ENCODE data around the gene GLRX.
A peak's percentile ranks its signal among the peaks of the same experiment; 100 is the strongest.
"Not testable (repeated sequence)": the region's sequence is repeated elsewhere in the genome, so short reads cannot be mapped to it uniquely, and the experiment has no call there.

Gene GLRX

DNA sequence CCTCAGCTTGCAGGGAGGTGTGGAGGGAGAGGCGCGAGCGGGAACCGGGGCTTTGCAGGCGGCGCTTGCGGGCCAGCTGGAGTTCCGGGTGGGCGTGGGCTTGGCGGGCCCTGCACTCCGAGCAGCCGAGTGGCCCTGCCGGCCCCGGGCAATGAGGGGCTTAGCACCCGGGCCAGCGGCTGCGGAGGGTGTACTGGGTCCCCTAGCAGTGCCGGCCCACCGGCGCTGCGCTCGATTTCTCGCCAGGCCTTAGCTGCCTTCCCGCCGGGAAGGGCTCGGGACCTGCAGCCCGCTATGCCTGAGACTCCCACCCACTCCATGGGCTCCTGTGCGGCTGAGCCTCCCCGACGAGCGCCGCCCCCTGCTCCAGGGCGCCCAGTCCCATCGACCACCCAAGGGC is 28.6 kb upstream of the GLRX start:
- DNase-seq: not testable (repeated sequence)

DNA sequence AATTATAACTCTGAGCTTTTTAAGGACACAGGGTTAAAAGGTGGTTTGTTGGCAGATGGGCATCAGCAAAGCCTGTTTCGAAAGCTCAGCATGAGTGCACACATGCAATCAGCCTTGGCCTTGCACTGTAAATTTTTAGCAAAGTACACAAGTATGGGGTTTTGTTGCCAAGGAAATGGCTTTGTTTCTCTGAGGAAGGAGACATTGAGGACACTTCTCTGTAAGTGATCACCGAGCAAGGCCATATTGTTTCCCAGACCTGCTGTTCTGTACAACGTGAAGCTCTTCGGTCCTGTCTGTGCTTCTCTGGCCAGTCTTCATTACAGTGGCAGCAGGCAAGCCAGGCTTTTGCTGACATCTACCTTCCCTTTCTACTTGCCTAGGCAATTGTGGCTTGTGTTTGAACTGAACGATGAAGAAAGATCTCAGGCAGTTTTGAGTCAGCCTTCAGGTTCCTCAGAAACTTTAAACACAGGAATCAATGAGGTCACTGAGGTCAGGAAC is 27.9 kb upstream of the GLRX start:
- no peak for DNase-seq

DNA sequence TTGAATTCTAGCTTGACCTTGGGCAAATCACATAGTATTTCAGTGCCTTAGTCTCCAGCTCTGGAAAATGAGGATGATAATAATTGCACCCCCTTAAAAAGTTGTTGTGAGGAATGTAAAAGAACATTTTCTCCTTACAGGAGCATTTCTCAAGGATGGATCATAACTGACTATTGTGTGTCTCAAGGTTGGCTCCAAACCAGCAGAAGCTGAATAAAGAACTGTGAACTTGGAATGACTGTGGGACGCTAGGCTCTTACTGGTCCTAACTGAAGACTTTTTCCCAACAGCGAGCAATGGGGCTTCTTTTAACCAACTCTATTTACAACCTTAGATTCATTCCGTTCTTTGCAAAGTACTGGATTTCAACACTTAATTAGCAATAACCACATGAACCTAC is 26.2 kb upstream of the GLRX start:
- DNase-seq: no peak

DNA sequence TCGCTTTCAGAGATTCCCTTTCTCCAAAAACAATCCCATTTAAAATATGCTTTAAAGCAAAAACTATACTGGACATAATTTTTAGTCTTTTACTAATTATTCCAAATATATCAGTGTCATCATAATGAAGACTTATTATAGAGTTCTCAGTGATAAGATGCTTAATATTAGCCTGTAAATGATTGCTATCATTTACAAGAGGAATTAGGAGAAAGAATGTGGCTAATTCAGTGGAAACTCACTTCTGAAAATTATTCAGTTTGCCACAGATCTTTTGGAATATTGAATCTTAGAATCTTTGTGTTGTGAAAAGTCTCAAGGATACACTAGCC is 24.7 kb upstream of the GLRX start:
- no peak for DNase-seq

DNA sequence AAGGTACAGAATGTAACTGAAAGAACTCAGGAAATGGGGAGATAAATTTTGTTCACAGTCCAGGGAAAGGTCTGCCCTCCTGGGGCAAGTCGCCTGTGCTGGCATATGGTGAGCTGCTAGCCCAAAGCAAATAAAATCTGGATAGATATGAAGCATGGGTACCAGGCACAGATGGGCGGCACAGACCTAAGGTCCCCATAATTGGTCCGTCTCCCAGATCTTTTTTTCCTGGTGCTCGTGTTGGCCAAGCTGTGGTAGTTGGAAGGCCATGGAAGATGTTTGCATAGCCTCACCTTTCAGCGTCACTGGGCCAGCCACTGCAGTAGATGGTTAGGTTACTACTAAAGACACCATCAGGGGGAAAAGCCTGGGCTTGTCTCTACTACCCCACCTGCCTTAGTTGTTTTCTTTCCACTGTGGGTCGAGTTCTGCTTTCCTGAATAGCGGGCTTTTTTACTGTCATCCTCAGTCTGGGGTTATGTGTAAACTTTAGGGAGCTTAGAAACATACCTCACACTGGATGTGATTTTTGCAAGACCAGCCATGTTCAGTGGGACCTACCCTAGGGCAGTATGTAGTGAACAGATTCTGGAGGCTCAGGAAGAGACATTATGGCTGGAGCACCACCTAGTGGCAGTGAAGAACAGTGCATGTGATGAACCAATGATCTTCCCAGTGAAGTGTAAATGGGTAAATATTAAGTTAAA is 24.2 kb upstream of the GLRX start:
- peak; percentile 3 for DNase-seq

DNA sequence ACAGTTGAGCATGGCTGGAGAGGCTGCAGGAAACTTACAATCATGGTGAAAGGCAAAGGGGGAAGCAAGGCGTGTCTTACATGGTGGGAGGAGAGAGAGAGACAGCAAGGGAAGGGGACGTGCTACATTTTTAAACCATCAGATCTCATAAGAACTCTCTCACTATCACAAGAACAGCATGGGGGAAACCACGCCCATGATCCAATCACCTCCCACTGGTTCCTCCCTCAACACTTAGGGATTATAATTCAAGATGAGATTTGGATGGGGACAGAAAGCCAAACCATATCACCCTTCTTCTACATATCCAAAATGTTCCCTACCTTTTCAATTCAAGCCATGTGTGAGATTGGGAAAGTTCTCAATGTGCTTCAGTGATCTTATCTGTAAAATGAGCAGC is 22.9 kb upstream of the GLRX start:
- DNase-seq: no peak

DNA sequence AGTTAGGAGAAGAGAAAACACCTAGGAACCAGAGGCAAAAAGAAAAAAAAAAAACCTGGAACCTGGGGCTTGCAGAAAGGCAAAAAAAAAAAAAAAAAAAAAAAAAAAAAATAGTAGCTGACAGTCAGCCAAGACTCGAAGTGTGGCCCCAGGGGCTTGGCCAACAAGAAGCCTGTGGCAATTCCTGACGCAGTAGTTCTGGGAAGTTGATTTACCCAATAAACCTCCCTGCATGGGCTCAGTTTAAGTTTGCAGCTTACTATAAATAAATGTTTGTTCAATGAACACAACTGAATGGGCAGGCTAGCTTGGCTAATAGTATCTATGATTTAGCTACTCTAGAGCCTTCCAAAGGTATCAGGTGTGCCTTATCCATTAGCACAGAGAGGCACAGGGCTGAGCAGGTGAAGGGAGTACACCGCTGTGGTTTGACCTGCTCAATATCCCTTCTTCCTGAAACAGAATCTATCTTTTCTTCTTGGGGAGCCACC is 21.3 kb upstream of the GLRX start:
- no peak for DNase-seq

DNA sequence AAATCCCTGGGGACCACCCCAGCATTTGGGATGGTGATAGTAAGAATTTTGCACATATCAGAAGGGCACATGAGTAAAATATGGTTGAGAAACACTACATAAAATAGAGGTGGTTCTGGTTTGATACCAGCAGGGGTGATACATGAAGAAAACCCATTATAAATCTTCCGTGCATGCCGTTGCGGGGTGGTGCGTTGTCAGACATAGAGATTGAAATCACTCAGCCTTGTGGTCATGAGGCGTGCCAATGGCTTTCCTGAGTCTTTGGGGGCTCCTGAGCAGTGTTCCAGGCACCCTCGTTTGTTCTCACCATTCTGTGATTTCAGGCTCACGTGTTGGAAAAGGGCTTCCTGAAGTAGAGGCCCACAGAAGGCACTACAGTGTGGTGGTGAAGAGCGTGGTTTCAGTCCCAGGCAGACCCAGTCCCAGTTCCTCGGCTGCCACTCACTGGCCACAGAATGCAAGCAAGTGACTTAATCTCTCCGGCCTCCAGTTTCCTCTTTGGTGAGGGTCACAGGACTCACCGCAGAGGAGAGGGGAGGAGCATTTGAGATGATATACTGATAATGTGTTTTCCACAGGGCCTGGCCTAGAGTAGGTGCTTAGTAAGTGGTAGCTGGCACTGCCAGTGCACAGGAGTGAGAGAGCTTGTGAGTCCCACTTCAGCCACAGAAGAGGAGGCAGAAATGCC is 20.5 kb upstream of the GLRX start:
- no peak for DNase-seq

DNA sequence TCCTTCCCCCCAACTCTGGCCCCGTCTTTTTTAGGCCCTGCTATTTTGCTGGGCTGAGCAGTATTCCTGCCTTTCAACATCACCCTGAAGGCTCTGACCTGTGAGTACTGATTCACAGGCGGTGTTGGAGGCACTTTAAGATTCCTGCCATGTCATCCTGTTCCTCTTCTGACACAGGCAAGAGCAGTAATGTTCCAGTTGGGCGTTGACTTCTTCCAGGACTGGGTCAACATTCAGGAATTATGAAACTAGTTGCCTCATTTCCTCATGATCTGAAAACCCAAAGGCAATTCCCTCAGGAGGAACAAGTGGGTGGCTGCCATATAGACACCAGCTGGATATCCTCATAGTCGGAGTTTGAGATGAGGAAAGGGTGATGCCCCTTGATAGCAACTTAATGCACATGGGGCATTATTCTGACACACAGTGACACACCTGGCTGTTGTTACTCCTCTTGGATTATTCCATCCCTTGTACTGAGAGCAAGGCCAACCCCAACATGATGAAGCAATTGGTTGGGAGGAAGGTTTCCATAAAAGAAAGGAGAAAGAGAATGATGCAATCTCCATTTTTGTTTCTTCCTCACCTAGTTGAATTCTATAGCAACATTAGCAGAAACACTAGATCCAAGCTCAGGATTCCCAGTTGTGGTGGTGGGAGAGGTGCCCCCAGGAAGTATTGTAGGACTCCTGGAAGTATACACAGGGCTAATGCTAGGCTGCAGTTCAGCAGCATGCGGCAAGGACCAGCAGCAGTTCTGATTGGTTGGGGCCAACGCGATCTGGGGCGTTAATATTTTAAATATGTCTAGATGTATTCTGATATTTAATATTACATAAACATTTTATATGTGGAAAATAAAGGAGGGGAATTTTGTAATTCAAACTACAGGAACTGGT is 19.6 kb upstream of the GLRX start:
- DNase-seq: no peak

DNA sequence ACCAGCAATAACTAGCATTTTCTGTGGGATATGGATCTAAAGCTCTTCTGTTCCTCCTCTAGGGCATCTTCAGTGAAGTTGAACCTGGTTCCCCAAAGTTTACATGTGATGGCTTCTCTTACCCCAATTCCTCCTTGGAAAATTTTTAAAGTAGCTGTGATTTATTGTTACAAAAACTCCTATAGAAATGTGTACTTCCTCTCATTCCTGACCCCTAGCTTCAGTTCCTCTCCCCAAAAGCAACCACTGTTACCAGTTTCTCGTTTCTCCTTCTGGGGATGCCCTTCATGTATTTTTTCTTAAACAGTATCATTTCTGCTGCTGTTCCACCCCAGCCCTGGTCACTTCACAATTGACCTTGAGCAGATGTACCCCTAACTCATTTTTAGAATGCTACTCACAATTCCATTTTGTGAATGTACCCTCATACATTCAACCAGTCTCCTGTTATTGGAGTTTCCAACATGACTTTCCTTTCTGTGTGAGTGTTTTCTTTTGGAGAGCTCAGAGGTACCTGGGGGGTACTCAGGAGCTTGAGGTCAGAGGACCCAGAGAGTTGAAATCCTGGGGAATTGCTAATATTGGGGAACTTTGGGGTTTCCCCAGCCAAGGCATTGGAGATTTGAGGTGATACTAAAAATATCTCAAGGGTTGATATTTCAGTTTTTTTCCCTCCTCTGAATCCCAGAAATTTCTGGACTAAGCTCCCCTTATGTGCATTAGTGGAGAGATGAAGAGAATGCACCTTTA is 18.6 kb upstream of the GLRX start:
- DNase-seq: no peak

DNA sequence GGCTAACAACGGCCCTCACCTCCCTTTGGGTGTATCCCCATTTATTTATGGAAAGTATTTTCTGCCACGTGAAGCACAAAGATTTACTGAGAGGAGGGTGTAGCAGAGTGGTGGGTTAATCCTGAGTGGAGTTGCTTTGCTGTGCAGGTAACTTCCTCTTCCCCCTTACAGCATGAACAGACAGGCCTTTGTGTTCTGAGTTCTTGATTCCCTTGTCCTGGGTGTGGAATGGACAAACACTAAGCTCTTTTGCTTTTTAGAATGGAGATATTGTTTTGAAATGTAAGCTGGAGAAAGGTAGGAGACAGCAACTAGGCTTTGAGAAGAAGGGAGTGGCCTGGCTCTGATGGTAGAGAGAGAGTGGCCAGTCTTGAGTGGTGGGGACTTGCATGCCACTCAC is 17.1 kb upstream of the GLRX start:
- no peak for DNase-seq

DNA sequence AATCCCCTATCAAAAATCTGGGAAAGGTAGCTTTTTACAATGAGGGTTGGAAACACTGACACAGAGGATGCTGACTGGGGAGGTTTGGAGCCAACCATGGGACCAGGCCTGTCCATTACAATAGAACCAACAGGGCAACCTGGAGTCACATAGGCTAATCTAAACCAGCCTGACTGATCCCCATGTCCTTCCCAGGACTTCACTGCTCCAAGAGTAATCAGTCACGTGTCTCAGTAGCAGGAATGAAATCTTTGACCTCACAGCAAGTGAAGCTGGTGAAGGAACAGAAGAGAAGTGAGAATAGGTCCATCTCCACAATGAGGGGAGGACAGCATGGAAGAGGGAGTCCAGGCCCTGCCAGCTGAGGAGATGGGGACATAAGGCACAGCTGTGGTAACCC is 16.0 kb upstream of the GLRX start:
- no peak for DNase-seq

DNA sequence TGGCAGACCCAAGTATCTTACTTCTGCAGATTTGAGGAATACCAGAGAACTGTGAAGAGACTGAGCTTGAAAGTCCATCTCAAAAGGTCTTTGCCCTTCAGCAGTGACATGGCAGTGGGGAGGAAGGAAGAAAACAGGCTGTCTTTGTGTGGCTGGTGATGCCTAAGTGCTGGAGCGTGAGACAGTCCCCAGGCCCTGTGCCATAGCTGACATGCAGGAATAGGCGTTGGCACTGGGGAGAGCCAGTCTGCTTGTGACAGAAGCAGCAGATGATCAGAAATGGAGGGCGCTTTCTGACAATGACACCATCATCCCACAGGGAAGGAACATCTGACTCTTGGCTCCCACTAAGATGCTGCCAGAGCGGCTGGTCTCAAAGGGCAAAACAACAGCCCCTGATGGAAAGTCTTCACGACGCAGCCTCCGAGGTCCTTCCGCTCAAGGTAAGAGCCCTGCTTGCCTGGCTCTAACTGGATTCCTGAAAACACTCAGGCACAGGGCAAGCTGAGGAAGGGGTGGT is 15.5 kb upstream of the GLRX start:
- DNase-seq: no peak

DNA sequence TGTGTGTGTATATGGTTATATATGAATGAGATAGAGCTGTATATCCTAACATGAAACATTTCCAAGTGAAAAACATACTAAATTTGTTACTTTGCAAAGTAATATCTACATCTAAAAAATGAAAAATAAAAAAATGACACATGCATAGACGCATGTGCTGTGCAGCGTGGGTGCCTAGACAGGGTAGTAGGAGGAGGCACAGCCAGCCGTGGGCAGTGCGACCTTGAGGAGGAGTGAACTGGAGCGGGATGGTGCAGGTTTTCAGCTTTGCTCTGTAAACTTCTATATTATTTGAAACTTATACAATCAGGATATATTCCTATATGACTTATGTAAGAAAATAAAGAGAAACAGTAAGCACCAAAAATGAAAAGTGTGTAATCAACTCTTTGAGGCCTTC is 15.0 kb upstream of the GLRX start:
- DNase-seq: no peak

DNA sequence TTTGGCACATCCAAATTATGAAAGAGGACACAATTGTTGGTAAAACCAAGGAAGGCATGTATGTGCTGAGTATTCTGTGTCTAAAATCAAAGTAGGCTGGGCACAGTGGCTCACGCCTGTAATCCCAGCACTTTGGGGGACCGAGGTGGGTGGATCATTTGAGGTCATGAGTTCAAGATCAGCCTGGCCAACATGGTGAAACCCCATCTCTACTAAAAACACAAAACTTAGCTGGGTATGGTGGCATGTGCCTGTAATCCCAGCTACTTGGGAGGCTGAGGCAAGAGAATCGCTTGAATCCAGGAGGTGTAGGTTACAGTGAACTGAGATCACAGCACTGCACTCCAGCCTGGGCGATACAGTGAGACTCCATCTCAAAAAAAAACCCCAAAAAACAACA is 14.4 kb upstream of the GLRX start:
- not testable (repeated sequence) for DNase-seq

DNA sequence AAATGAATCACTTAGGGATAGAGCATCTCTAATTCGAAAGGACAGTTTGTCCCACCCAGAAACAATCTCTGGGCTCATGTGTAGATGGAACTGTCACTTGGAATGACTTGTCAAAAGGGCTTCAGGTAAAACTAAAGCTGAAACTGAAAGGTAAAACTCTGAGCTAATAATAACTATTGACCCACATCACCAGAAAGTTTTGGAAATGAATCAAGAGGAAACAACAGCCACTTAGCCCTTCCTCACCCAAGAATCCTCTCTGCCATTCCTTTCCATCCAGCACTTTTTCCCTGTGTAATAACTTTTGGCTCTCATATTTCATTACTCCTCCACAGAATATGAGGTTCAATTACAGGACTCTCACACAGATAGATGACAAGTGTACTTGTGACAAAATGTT is 14.0 kb upstream of the GLRX start:
- DNase-seq: no peak

DNA sequence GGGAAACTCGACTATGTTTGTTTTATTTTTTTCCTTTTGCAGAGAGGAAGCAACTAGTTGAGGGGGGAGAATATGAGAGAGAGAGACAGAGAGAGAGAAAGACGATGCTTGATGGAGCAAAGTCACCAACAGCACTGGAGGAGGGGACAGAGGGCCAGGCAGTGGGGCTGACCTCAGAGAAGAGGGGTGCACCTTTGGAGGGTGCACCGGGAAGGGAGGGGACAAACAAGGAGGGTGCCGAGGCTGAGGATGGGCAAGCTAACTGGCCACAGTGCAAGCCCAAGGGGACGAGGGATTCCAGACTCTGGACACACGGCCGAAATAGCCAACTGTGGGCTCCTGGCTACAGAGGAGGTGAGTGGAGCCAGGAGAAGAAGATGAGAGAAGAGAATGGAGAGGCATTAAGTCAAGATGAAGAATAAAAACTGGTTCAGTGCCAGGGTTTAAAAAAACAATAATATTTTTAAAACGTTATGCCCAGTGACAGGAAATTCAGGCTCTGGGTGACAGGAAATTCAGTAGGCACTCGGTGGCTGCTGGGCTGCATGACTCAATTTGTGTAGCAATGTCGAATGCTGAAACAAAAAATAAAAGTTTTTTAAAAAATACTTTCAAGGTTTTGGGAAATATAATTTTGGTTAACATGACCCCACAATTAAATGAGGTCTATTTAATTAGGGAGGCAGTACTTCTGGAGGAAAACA is 13.3 kb upstream of the GLRX start:
- DNase-seq: no peak

DNA sequence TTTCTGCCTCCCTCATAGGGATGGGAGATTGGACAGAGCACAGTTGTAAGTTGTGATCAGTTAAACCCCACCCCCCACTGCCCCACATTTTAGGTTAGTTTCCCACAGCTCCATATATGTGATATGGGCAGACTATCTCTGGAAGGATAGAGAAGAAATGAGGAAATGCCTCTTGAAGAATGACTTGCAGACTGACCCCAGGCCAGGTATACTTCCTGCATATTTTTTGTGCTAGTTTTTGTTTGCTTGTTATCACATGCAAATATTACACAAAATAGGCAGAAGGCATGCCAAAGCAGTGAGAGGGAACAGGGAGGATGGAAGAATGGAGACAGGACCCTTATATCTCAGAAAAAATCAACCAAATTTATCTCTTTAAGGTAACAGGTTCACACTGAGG is 10.1 kb upstream of the GLRX start:
- DNase-seq: peak; percentile 15

DNA sequence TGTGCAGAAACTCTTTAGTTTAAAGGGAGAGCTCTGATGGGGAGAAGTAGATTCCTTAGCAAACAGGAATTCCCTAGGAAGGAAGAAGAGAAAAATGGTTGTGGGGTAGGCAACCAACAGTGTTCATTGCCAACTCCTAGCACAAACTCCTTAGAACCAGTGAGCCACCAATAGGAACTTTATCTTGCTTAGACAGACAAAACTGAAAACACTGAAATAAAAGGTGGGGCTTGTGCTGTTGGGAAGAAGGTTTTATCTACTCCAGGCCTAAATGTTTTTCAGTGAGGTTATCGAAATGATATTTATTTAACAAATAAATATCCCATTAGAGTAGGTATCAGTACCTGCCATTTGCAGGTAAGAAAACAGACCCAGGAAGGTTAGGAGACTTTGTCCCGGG is 7.7 kb upstream of the GLRX start:
- no peak for DNase-seq

DNA sequence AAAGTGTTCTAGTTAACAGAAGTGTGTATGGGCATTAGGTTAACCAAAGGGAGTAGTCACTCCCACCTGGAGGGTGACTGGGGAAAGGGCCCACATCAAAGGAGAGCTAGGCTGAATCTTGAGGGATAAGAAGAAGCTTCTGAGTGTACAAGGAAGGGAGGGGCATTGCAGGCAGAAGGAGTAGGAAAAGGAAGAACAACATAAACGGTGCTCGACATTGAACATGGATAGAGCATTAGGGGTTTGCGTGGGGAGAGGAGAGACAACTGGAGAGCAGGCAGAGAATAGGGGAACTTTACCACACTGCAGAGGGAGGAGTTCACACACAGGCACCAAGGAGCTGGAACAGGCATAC is 5.3 kb upstream of the GLRX start:
- DNase-seq: no peak

DNA sequence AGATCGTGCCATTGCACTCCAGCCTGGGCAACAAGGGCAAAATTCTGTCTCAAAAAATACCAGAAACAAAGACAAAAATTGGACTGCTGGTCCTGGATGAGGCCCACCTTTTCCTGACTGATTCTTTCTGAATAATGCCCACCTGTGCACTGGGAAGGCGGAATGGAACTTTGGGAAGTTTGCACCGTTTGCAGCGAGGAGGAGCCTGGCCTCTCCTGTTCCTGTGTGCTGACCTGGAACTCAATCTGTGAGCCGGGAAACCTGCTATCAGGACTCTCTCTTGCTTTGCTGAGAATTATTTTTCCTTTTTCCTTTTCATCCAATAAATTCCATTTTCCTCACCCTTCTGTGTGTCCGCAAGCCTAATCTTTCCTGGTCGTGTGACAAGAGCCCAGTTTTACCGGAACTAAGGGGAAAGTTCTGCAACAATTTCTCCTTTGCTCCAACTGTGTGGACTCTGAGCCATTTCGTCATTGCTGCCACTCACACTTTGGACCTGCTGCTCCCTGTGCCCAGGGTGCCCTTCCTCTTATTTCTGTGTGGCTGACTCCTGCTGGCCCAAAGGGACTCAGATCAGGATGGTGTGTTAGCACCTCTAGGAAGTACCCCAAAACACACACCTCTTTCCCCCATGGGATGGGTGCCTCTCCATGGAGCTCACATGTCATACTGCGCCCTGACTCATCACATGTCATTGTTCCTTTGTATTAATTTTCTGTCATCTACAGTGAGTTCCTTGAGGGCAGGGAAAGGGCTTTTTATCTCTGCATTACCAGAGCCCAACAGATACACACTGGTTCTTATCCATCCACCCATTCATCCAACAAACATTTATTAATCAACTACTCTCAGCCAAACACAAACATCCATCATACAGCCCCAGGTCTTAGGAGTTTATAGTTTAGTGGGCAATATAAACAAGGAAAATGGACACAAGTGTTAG is 4.7 kb upstream of the GLRX start:
- DNase-seq: no peak

All from NCI-H526 treated with DMSO at 0.1 percent for 48 hours (cell line).